HL-60 (cell line): Measurements from ENCODE around the gene TRMT2B.

ENCODE experiments used
- POLR2AphosphoS5 ChIP-seq: IDR thresholded peaks from 2 replicates; pipeline ENCODE4 v1.6.1; 2012; ENCODE audit warnings: low read depth
- REST ChIP-seq: IDR thresholded peaks from 2 replicates; pipeline ENCODE4 v1.6.1; 2012; ENCODE audit warnings: low read depth; ENCODE audit not compliant: insufficient replicate concordance
- TF ChIP-seq, protein P1 (sequence below): IDR thresholded peaks from one replicate; pipeline ENCODE4 v1.5.1; 2011; ENCODE audit warnings: low read length, control low read depth, inconsistent platforms; ENCODE audit not compliant: insufficient read depth

DNA sequence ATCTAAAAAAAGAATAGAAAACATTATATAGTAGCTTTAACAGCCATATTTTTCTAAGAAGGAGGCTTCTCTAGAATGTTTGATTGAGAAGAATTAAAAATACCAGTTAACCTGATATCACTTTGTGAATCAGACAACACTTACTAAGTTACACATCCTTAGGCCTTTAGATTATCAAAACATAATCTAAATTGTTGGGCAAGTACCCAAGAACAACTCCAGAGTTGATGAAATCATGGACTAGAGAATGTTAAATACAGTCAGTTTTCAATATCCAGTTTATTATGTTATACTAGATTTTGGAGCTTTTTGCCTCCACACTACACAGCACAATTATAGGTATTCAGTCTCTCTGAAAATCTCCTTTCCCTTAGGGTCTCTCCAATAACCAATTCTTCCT, 42.8 kb downstream of the TRMT2B start:
- TF ChIP-seq POLR2AphosphoS5: no peak
- TF ChIP-seq, protein P1, sequence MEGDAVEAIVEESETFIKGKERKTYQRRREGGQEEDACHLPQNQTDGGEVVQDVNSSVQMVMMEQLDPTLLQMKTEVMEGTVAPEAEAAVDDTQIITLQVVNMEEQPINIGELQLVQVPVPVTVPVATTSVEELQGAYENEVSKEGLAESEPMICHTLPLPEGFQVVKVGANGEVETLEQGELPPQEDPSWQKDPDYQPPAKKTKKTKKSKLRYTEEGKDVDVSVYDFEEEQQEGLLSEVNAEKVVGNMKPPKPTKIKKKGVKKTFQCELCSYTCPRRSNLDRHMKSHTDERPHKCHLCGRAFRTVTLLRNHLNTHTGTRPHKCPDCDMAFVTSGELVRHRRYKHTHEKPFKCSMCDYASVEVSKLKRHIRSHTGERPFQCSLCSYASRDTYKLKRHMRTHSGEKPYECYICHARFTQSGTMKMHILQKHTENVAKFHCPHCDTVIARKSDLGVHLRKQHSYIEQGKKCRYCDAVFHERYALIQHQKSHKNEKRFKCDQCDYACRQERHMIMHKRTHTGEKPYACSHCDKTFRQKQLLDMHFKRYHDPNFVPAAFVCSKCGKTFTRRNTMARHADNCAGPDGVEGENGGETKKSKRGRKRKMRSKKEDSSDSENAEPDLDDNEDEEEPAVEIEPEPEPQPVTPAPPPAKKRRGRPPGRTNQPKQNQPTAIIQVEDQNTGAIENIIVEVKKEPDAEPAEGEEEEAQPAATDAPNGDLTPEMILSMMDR: no peak
- no peak for TF ChIP-seq REST
